IPS DF 6.9 (cell line): Measurements from ENCODE around the gene BMPER.

Source experiments
- DNase-seq: peaks from one replicate; pipeline ENCODE4 v3.0.0-alpha.2; 2013; ENCODE audit warnings: low read depth, low spot score
- H3K27ac ChIP-seq: one replicate; pipeline ENCODE4 v1.5.1; 2013; ENCODE audit warnings: low read length, control low read depth
- H3K27me3 ChIP-seq: 2 replicates; pipeline ENCODE4 v1.6.1; 2013; ENCODE audit warnings: mild to moderate bottlenecking, low read length; ENCODE audit not compliant: control insufficient read depth, insufficient read depth
- H3K36me3 ChIP-seq: 2 replicates; pipeline ENCODE4 v1.6.1; 2013; ENCODE audit warnings: low read length; ENCODE audit not compliant: control insufficient read depth, insufficient read depth
- H3K4me1 ChIP-seq: 2 replicates; pipeline ENCODE4 v1.6.1; 2013; ENCODE audit warnings: low read length; ENCODE audit not compliant: control insufficient read depth, insufficient read depth
- H3K4me3 ChIP-seq: 2 replicates; pipeline ENCODE4 v1.5.1; 2013; ENCODE audit warnings: mild to moderate bottlenecking, low read length
- H3K9me3 ChIP-seq: 2 replicates; pipeline ENCODE4 v1.6.1; 2013; ENCODE audit warnings: low read length, inconsistent platforms; ENCODE audit not compliant: control insufficient read depth, insufficient read depth
- WGBS: extraction: QIAGEN DNeasy Blood & Tissue Kit; methylation state at CpG from one replicate; pipeline ENCODE4 v1.1.7; 2013; ENCODE audit warnings: mixed read lengths, missing lambda C conversion rate; ENCODE audit not compliant: insufficient read length, insufficient coverage; 5-methylcytosine and 5-hydroxymethylcytosine counted together

Gene BMPER

DNA sequence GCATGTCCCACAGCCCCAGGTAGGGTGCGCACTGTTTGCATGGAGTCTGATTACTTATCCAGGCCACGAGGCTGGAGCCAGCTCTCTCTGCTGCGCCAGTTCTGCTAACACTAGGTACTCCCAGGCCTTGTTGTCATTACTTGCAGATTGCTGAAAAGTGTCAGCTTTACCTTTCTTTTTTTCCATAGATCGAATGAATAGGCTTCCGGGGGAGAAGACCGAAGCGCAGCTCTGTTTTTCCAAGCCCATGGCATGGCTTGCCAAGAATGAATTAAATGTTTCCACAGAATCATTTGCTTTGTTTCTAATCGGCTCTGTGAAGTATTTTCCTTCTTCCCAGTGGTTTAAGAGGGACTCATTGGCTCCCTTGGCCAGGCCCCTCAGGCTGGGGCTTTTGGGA is 285.8 kb downstream of the BMPER start:
- no CpG with 5 or more reads among the region's 8 CpGs for WGBS
- no peaks in the 10 kb centered on the region for H3K4me1 ChIP-seq
- no peak overlapping the region for H3K27ac ChIP-seq
- no peaks in the 10 kb centered on the region for H3K27me3 ChIP-seq
- H3K36me3 ChIP-seq: no peaks in the 10 kb centered on the region
- no peak overlapping the region for H3K4me3 ChIP-seq
- DNase-seq: no peak
- H3K9me3 ChIP-seq: no peaks in the 10 kb centered on the region

DNA sequence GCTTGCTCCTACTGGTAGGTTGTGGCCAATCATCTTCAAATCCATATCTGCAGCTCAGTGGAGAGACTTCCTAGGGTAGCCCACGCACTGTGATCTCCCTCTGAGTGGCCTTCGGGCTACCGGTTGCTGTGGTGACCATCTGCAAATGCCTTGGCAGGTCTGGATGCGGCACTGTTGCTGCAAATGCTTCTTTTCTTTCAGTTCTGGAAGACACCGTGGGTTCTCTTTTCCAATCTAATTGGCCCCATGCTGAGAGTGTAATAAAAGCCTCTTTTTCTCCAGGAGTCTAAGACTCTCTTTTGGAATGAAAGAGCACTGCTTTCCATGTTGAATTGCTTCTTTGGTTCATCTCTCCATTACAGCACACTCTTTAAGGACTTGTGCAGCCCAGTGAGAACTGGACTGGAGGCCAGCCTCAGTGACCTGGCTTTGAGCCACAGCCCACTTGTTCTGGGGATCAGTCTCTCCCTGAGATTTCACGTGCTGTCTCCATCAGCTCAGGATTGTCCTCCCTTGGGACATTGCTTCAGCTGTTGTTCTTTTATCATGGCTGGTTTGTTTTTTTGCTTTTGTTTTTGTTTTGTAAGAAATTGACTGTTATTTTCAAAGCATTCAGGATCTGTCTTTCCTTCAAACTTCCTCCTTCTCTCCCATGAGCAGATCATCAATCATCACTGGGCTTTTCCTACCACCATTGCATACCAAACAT is 286.6 kb downstream of the BMPER start:
- no peaks in the 10 kb centered on the region for H3K27me3 ChIP-seq
- WGBS: no CpG with 5 or more reads among the region's 6 CpGs
- no peak for DNase-seq

DNA sequence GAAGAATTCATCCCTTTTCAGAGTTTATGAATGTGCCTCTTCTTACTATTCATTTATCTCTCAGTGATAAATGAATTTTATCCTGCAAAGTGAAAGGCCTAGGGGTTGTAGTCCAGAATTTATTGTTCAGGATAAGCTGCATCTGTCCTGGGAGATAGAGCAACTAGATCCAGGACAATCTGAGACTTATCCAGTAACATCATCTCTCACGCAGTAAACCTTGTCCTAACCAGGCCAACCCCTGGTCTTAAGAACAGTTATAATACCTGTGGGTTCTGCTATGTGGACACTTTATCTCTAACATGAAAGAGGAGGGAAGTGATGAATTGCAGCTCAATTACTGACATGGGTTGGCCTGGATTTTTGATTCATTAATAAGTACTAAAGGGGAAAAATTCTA is 287.6 kb downstream of the BMPER start:
- Histone ChIP-seq H3K4me1 (0 out of 2 replicates have a peak, but pooled peaks cover 1% of the 10 kb centered on the region), H3K27ac (no peak overlapping the region), H3K36me3 (no peaks in the 10 kb centered on the region), H3K4me3 (no peak overlapping the region), H3K27me3 (no peaks in the 10 kb centered on the region), H3K9me3 (no peaks in the 10 kb centered on the region)
- DNase-seq: no peak
- WGBS: no CpG with 5 or more reads among the region's 1 CpG

More for the DNA sequence above, 286.6 kb downstream of the BMPER start:
- Histone ChIP-seq H3K36me3 (no peaks in the 10 kb centered on the region), H3K4me3 (no peak overlapping the region), H3K9me3 (no peaks in the 10 kb centered on the region), H3K27ac (no peak overlapping the region), H3K4me1 (no peaks in the 10 kb centered on the region)

DNA sequence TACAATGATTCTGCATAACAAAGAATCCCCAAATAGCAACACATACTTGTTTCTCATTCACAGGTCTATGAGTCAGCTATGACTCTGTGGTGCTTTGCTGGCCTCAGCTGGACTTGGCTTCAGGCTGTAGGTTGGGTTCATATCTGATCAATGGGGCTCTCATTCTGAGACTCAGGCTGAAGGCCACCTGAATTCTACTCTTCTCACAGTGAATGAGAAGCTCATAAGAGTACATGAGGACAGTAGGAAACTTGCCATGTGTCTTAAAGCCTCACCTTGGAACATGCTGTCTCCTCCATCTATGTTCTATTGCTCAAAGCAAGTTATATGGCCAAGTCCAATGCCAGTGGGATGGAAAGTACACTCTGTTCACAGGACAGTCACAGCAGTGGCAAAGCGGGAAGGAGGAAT is 292.9 kb downstream of the BMPER start:
- Histone ChIP-seq H3K9me3 (no peaks in the 10 kb centered on the region), H3K27me3 (no peaks in the 10 kb centered on the region), H3K4me1 (0 out of 2 replicates have a peak, but pooled peaks cover 1% of the 10 kb centered on the region), H3K36me3 (no peaks in the 10 kb centered on the region), H3K4me3 (no peak overlapping the region), H3K27ac (no peak overlapping the region)
- no CpG with 5 or more reads among the region's 1 CpG for WGBS
- DNase-seq: no peak
